ENCODE measurements around the gene UGT1A7. TPM values are rescaled to one million over a fixed set of nuclear protein-coding genes. Genes with fewer than 3 reads are reported as not detected.
"Not testable (repeated sequence)": the region's sequence is repeated elsewhere in the genome, so short reads cannot be mapped to it uniquely, and the experiment has no call there.

UGT1A7 gene
- total RNA-seq, 1 donor from 2014 or later = not detected

GRCh38 chr2:233676046-233676445 is 5.7 kb upstream of the UGT1A7 start:
- no peak for DNase-seq (ENCODE audit: missing footprints)
- no peak for ATAC-seq
- intact Hi-C loops (cut with DNase I) = no loop called here

GRCh38 chr2:233679196-233679595 is 2.5 kb upstream of the UGT1A7 start:
- ATAC-seq = no peak
- intact Hi-C loops (cut with DNase I) = no loop called here
- no peak for DNase-seq (ENCODE audit: missing footprints)

GRCh38 chr2:233680361-233681045 is 1.2 kb upstream of the UGT1A7 start:
- ATAC-seq (no peak), DNase-seq (ENCODE audit: missing footprints) (peak; percentile 31)
- intact Hi-C loops (cut with DNase I) = no loop called here

- intact Hi-C loops (cut with DNase I) = no loop called here
- ATAC-seq (no peak), DNase-seq (ENCODE audit: missing footprints) (no peak)
Observed at GRCh38 chr2:233684640-233685039, 2.9 kb downstream of the UGT1A7 start.

- ATAC-seq = no peak
- intact Hi-C loops (cut with DNase I) = no loop called here
- DNase-seq (ENCODE audit: missing footprints) = no peak
Observed at GRCh38 chr2:233686928-233687327, 5.2 kb downstream of the UGT1A7 start.

- intact Hi-C loops (cut with DNase I) = no loop called here
- ATAC-seq = no peak
- no peak for DNase-seq (ENCODE audit: missing footprints)
Observed at GRCh38 chr2:233688341-233688740, 6.6 kb downstream of the UGT1A7 start.

- intact Hi-C loops (cut with DNase I) = no loop called here
- no peak for DNase-seq (ENCODE audit: missing footprints)
- no peak for ATAC-seq
Observed at GRCh38 chr2:233689031-233689430, 7.3 kb downstream of the UGT1A7 start.

- ATAC-seq = no peak
- intact Hi-C loops (cut with DNase I) = no loop called here
Observed at GRCh38 chr2:233689501-233689900, 7.8 kb downstream of the UGT1A7 start.

GRCh38 chr2:233690444-233690843 is 8.7 kb downstream of the UGT1A7 start:
- intact Hi-C loops (cut with DNase I) = no loop called here

More at GRCh38 chr2:233689501-233689900, 7.8 kb downstream of the UGT1A7 start:
- DNase-seq (ENCODE audit: missing footprints) = no peak

GRCh38 chr2:233691443-233692433 is 10.0 kb downstream of the UGT1A7 start:
- intact Hi-C loops (cut with DNase I) = no loop called here
- no peak for ATAC-seq
- DNase-seq (ENCODE audit: missing footprints) = no peak

More at GRCh38 chr2:233690444-233690843, 8.7 kb downstream of the UGT1A7 start:
- DNase-seq (ENCODE audit: missing footprints) = no peak
- ATAC-seq = no peak

- DNase-seq (ENCODE audit: missing footprints) = no peak
- intact Hi-C loops (cut with DNase I) = no loop called here
- no peak for ATAC-seq
Observed at GRCh38 chr2:233692648-233693047, 10.9 kb downstream of the UGT1A7 start, which contains the start of gene UGT1A6. Gene UGT1A6 (plus strand): TSS chr2:233692890. CDS start chr2:233693005, 115 bp downstream.

- intact Hi-C loops (cut with DNase I) = no loop called here
- no peak for ATAC-seq
- DNase-seq (ENCODE audit: missing footprints) = no peak
Observed at GRCh38 chr2:233693963-233694362, 12.3 kb downstream of the UGT1A7 start.

- ATAC-seq = no peak
- intact Hi-C loops (cut with DNase I) = no loop called here
- DNase-seq (ENCODE audit: missing footprints) = no peak
Observed at GRCh38 chr2:233698740-233699139, 17.0 kb downstream of the UGT1A7 start.

GRCh38 chr2:233699424-233700027 is 17.8 kb downstream of the UGT1A7 start:
- DNase-seq (ENCODE audit: missing footprints) (no peak), ATAC-seq (no peak)
- intact Hi-C loops (cut with DNase I) = no loop called here

GRCh38 chr2:233700028-233700635 is 18.4 kb downstream of the UGT1A7 start:
- ATAC-seq = no peak

GRCh38 chr2:233700842-233701241 is 19.1 kb downstream of the UGT1A7 start:
- ATAC-seq; DNase-seq (ENCODE audit: missing footprints); intact Hi-C loops (cut with DNase I): not testable (repeated sequence)

More at GRCh38 chr2:233700028-233700635, 18.4 kb downstream of the UGT1A7 start:
- intact Hi-C loops (cut with DNase I) = no loop called here
- DNase-seq (ENCODE audit: missing footprints) = no peak

GRCh38 chr2:233702238-233702637 is 20.5 kb downstream of the UGT1A7 start:
- no peak for DNase-seq (ENCODE audit: missing footprints)
- intact Hi-C loops (cut with DNase I) = no loop called here
- ATAC-seq = no peak

- ATAC-seq (no peak), DNase-seq (ENCODE audit: missing footprints) (no peak)
- intact Hi-C loops (cut with DNase I) = no loop called here
Observed at GRCh38 chr2:233705911-233706506, 24.3 kb downstream of the UGT1A7 start.
